Measurements from ENCODE around the gene CCP110.

- TF ChIP-seq EP300 (IDR thresholded peaks at IDR 0.05) (no peak), CTCF (IDR thresholded peaks at IDR 0.05) (peak; percentile 16 to 71), POLR2A (IDR thresholded peaks at IDR 0.05) (no peak)
Observed at GRCh38 chr16:19583665-19584300, 60.0 kb downstream of the CCP110 start.

All from suprapubic skin (tissue), 3 donors.